GM20000 (cell line): ENCODE measurements around the gene SH3PXD2A.
A peak's percentile ranks its signal among the peaks of the same experiment; 100 is the strongest.

Experiments used
- DNase-seq: peaks from one replicate; pipeline ENCODE4 v3.0.0; 2012; ENCODE audit warnings: low spot score
- TF ChIP-seq, protein P1 (sequence below): IDR thresholded peaks from 2 replicates; pipeline ENCODE4 v1.5.1; 2012; ENCODE audit warnings: mild to moderate bottlenecking, control low read depth; ENCODE audit errors: extremely low read depth, missing control alignments

SH3PXD2A gene

DNA sequence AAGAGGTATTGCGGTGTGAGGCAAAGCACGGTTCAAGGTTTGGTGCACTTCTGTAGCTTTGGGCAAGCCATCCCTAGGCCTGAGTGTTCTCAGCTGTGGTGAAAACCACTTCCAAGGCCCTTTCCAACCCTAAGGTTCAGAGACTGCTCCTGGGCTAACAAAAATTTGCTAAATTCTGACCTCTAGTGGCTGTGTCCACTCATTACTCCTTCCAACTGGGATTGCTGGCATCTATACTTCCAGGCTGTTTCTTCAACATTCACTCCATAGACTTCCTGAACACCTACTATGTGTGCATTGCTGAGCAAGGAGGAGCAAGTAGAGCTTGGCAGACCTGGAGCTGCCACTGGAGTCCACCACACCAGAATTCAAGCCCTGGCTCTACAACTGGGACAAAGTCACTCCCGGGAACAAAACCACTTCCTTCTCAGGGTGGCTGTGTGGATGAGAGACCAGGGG lies 29.3 kb upstream of the SH3PXD2A start:
- TF ChIP-seq, protein P1, sequence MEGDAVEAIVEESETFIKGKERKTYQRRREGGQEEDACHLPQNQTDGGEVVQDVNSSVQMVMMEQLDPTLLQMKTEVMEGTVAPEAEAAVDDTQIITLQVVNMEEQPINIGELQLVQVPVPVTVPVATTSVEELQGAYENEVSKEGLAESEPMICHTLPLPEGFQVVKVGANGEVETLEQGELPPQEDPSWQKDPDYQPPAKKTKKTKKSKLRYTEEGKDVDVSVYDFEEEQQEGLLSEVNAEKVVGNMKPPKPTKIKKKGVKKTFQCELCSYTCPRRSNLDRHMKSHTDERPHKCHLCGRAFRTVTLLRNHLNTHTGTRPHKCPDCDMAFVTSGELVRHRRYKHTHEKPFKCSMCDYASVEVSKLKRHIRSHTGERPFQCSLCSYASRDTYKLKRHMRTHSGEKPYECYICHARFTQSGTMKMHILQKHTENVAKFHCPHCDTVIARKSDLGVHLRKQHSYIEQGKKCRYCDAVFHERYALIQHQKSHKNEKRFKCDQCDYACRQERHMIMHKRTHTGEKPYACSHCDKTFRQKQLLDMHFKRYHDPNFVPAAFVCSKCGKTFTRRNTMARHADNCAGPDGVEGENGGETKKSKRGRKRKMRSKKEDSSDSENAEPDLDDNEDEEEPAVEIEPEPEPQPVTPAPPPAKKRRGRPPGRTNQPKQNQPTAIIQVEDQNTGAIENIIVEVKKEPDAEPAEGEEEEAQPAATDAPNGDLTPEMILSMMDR, result peak; percentile 55
- DNase-seq, result peak; percentile 47

- no peak for DNase-seq
- TF ChIP-seq, protein P1, result no peak
Measured at GRCh38 chr10:103882285-103883007, 27.1 kb upstream of the SH3PXD2A start.

DNA sequence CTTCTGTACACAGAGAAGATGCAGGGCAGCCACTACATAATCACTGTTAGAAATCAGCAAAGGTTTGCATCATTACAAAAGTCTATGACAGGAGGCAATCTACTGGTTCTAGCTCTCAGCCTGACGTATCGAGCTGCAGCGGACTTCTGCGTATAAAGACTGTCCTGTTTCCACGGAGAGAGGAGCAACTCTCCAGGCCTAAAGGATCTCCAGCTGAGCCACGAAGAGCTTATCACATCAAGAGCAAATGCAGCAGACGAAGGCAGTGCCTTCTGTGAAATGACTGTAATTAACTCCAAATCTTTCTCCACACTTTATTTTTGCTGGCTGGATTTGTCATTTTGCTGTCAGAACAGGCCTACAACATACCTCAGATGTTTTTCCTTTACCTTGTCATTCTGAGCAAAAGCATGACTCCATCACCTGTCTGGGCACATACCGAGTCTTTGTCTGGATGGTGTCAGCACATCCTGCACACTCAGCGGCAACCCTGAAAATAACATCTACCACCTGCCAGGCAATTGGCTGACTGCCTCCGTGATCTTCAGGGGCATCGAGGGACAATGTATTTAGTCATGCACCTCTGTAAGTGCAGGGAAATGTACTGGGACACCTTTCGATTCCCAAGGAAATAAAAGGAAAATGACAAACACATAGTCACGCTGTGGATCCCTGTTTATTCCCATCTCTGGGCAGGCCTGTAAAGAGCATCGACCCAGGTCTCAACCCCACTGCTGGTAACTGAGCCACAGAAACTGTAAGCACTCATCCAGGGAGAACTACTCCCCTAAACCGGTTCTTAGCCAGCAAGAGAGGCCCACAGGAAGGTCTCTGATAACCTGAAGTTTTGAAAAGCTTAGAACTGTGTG lies 26.3 kb upstream of the SH3PXD2A start:
- no peak for DNase-seq
- TF ChIP-seq, protein P1, result no peak

GRCh38 chr10:103879831-103880230 lies 24.5 kb upstream of the SH3PXD2A start:
- TF ChIP-seq, protein P1, result no peak
- DNase-seq, result no peak

GRCh38 chr10:103879409-103879808 lies 24.0 kb upstream of the SH3PXD2A start:
- DNase-seq, result no peak
- TF ChIP-seq, protein P1, result no peak

GRCh38 chr10:103877861-103878260 lies 22.5 kb upstream of the SH3PXD2A start:
- TF ChIP-seq, protein P1, result no peak
- DNase-seq, result no peak

DNA sequence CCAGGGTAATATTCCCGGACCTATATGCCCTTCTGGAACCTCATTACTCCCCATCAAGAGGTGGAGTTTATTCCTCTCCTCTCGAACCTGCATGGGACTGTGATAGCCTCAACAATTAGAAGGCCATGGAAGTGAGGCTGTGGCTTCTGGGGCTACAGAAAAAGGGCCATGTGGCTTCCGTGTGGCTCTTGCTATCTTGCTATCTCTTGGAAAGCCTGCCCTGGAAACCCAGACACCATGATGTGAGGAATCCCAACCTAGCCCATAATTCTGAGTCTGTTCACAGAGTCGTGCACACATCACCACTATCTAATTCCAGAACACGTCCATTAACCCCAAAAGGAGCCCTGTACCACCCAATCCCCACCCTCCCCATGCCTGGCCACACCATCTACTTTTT lies 20.8 kb upstream of the SH3PXD2A start:
- no peak for DNase-seq
- TF ChIP-seq, protein P1, result no peak
